Choroid plexus epithelial cell (primary cell): ENCODE measurements around the gene LMTK3.

Experiments
- DNase-seq: peaks from one replicate; pipeline ENCODE4 v3.0.0-alpha.2; 2010; ENCODE audit warnings: low read depth
- H3K4me3 ChIP-seq: 2 replicates; pipeline ENCODE4 v1.5.1; 2011; ENCODE audit warnings: low read depth, mild to moderate bottlenecking, control low read depth, low read length, moderate library complexity
- CTCF ChIP-seq: conservative IDR thresholded peaks from 2 replicates; pipeline ENCODE4 v1.5.1; 2011; ENCODE audit warnings: low read depth, mild to moderate bottlenecking, control low read depth, inconsistent platforms, low read length, moderate library complexity

LMTK3 gene

GRCh38 chr19:48466561-48467325 lies 44.9 kb downstream of the LMTK3 start:
- peak; percentile 52 for DNase-seq
- no peak for TF ChIP-seq CTCF
- H3K4me3 ChIP-seq: no peak overlapping the region

DNA sequence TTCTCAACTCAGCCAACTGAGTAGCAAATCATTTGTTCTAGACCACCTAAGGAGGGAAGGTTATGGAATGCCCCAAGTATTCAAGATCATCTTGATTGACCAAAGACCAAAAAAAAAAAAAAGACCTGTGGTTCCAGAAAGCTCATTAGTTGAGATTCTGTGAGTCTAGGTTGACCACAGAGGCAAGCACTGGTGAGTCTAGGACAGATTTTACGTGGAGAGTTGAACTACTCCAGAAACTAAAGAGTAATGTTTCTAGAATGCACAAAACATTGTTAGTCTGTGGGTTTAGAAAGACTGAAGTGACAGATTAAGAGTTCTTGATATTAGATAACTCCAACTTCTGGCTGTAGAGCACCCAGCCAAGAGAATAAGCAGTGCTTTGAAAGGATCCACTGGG lies 46.4 kb downstream of the LMTK3 start:
- no peak for DNase-seq
- no peak overlapping the region for H3K4me3 ChIP-seq
- no peak for TF ChIP-seq CTCF

DNA sequence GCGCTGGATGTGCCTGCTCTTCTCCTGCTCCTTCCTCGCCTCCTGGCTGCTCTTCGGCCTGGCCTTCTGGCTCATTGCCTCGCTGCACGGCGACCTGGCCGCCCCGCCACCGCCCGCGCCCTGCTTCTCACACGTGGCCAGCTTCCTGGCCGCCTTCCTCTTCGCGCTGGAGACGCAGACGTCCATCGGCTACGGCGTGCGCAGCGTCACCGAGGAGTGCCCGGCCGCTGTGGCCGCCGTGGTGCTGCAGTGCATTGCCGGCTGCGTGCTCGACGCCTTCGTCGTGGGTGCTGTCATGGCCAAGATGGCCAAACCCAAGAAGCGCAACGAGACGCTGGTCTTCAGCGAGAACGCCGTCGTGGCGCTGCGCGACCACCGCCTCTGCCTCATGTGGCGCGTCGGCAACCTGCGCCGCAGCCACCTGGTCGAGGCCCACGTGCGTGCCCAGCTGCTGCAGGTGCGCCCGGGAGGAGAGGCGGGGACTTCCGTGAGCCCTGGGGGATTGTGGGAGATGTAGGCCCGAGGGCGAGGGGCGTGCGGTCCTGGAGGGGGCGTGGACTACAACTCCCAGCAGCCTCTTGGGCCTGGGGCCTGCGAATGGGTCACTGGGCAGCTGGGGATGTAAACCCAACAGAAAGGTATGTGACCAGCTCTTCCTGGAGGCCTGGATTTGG lies 49.5 kb downstream of the LMTK3 start:
- no peak for TF ChIP-seq CTCF
- DNase-seq: no peak
- H3K4me3 ChIP-seq: no peak overlapping the region

- H3K4me3 ChIP-seq: no peak overlapping the region
- DNase-seq: no peak
- TF ChIP-seq CTCF: no peak
These were observed 50.0 kb downstream of the LMTK3 start for GRCh38 chr19:48461651-48461981.

DNA sequence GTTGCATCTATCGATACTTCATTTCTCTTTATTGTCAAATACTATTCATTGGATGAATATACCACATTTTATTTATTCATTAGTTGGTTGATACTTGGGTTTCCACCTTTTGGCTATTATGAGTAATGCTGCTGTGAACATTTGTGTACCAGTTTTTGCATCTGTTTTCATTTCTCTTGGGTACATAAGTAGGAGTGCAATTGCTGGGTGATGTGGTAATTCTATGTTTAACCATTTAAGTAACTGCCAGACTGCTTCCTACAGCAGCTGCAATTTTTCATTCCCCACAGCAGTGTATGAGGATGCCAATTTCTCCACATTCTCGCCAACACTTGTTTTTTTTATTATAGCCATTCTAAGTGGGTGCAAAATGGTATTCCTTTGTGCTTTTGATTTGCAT lies 53.6 kb downstream of the LMTK3 start:
- TF ChIP-seq CTCF: no peak
- DNase-seq: peak; percentile 42
- no peak overlapping the region for H3K4me3 ChIP-seq

GRCh38 chr19:48456864-48457263 lies 54.8 kb downstream of the LMTK3 start:
- no peak for TF ChIP-seq CTCF
- no peak overlapping the region for H3K4me3 ChIP-seq
- no peak for DNase-seq
